Measurements from ENCODE around the gene PSME3IP1.

PSME3IP1 gene

DNA sequence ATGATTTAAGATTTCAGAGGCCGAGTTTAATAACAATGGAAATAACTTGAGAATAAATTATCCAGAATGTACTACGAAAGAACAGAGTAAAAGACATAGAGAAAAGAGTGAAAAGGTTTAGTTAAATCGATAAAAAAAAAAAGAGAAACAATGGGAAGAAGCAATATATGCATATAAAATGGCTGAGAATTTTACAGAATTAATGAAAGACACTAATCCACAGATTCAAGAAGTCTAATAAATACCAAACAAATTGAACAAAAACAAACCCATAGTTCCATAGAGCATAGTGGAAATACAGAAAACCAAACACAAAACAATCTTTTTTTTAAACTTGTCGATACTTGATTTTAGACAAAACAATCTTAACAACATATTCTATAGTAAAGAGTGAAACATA is 1.7 kb downstream of the PSME3IP1 start:
- peak overlapping the region; percentile 76 for H3K4me3 ChIP-seq (ENCODE audit: low read depth, low read length, poor library complexity, severe bottlenecking)
- no peak overlapping the region for H3K27ac ChIP-seq (ENCODE audit: low read depth, low read length, poor library complexity, severe bottlenecking)
- peak overlapping the region; percentile 92 for H3K9ac ChIP-seq (ENCODE audit: low read length)

DNA sequence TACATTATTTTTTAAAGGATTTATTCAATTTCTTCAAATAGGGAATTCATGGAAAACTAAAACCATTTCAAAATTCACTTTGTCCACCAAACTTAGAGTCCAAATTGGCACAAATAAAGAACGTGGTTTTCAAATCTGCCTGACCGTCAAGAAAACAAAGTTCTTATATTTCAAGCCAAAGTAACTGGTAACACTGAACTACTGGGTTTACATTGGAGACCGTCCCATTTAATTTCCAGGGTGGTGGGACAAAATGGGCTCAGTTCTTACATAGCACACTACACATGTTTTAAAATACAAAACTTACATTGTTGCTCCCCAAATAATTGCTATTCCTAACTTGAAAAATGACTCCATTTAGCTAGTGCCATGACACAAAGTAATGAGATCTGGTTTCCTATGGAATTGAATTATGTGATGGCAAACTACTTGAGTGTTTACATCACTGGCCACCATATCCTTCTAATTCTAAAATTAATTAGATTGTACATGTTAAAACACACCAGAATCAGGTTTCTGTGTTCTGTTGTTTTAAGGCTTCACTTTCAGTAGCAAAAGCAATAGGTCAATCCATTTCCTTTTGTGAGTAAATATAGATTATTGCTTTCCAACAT is 6.5 kb downstream of the PSME3IP1 start:
- no peak for TF ChIP-seq EZH2 (IDR thresholded peaks at IDR 0.05; ENCODE audit: borderline replicate concordance, low read length)
- TF ChIP-seq, protein P1, sequence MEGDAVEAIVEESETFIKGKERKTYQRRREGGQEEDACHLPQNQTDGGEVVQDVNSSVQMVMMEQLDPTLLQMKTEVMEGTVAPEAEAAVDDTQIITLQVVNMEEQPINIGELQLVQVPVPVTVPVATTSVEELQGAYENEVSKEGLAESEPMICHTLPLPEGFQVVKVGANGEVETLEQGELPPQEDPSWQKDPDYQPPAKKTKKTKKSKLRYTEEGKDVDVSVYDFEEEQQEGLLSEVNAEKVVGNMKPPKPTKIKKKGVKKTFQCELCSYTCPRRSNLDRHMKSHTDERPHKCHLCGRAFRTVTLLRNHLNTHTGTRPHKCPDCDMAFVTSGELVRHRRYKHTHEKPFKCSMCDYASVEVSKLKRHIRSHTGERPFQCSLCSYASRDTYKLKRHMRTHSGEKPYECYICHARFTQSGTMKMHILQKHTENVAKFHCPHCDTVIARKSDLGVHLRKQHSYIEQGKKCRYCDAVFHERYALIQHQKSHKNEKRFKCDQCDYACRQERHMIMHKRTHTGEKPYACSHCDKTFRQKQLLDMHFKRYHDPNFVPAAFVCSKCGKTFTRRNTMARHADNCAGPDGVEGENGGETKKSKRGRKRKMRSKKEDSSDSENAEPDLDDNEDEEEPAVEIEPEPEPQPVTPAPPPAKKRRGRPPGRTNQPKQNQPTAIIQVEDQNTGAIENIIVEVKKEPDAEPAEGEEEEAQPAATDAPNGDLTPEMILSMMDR (IDR thresholded peaks at IDR 0.05; ENCODE audit: low read length) = no peak
- Histone ChIP-seq H3K9me3 (ENCODE audit: low read length) (no peaks in the 10 kb centered on the region), H2AFZ (ENCODE audit: low read length) (no peak overlapping the region), H3K9ac (ENCODE audit: low read length) (no peak overlapping the region), H3K4me1 (ENCODE audit: insufficient read depth, low read length, severe bottlenecking) (peaks cover 11% of the 10 kb centered on the region), H3K4me3 (ENCODE audit: low read depth, low read length, poor library complexity, severe bottlenecking) (no peak overlapping the region), H3K27me3 (ENCODE audit: insufficient read depth, low read length) (no peaks in the 10 kb centered on the region), H3F3A (ENCODE audit: insufficient read depth, low read length) (no peaks in the 10 kb centered on the region), H3K9me2 (ENCODE audit: low read depth, low read length) (no peaks in the 10 kb centered on the region), H4K20me1 (ENCODE audit: insufficient read depth, low read length) (no peaks in the 10 kb centered on the region), H3K36me3 (ENCODE audit: insufficient read depth, low read length) (no peaks in the 10 kb centered on the region), H3K79me2 (ENCODE audit: insufficient read depth, low read length) (peaks cover 57% of the 10 kb centered on the region), H3K27ac (ENCODE audit: low read depth, low read length, poor library complexity, severe bottlenecking) (no peak overlapping the region), H3K4me2 (ENCODE audit: low read length) (no peak overlapping the region)

More for the DNA sequence above, 1.7 kb downstream of the PSME3IP1 start:
- no peaks in the 10 kb centered on the region for H3K27me3 ChIP-seq (ENCODE audit: insufficient read depth, low read length)
- TF ChIP-seq, protein P1 (IDR thresholded peaks at IDR 0.05; ENCODE audit: low read length) = no peak
- TF ChIP-seq EZH2 (IDR thresholded peaks at IDR 0.05; ENCODE audit: borderline replicate concordance, low read length) = no peak
- no peaks in the 10 kb centered on the region for H3K9me3 ChIP-seq (ENCODE audit: low read length)
- no peaks in the 10 kb centered on the region for H3K36me3 ChIP-seq (ENCODE audit: insufficient read depth, low read length)
- no peaks in the 10 kb centered on the region for H3K9me2 ChIP-seq (ENCODE audit: low read depth, low read length)
- no peak overlapping the region for H2AFZ ChIP-seq (ENCODE audit: low read length)
- no peaks in the 10 kb centered on the region for H4K20me1 ChIP-seq (ENCODE audit: insufficient read depth, low read length)
- H3K4me2 ChIP-seq (ENCODE audit: low read length) = peak overlapping the region; percentile 98
- peaks cover 78% of the 10 kb centered on the region for H3K79me2 ChIP-seq (ENCODE audit: insufficient read depth, low read length)
- no peaks in the 10 kb centered on the region for H3F3A ChIP-seq (ENCODE audit: insufficient read depth, low read length)
- H3K4me1 ChIP-seq (ENCODE audit: insufficient read depth, low read length, severe bottlenecking) = peaks cover 30% of the 10 kb centered on the region

DNA sequence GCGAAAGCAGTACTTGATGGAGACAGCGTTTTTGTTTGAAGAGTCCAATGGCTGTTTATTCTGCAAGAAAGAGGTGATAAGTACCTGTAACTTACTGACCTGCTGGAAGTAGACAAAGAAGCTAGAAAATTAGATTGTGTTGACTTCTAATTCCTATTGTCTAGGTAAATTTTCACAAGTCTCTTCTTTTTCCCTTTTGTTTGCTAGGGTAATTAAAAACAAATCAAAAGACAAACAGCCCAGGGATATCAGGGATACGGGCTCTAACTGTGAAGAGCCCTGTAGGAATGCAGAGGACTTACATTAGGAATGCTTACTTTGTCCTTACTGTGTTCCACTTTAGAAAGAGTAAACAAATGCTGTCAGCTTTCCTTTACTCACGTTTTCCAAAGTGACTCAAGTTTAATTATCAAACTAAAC is 7.0 kb downstream of the PSME3IP1 start:
- H3K79me2 ChIP-seq (ENCODE audit: insufficient read depth, low read length) = peaks cover 52% of the 10 kb centered on the region
- peaks cover 6% of the 10 kb centered on the region for H3K4me1 ChIP-seq (ENCODE audit: insufficient read depth, low read length, severe bottlenecking)
- H3K27me3 ChIP-seq (ENCODE audit: insufficient read depth, low read length) = no peaks in the 10 kb centered on the region
- H3K27ac ChIP-seq (ENCODE audit: low read depth, low read length, poor library complexity, severe bottlenecking) = no peak overlapping the region
- H3K4me3 ChIP-seq (ENCODE audit: low read depth, low read length, poor library complexity, severe bottlenecking) = no peak overlapping the region
- no peak overlapping the region for H3K9ac ChIP-seq (ENCODE audit: low read length)
- no peaks in the 10 kb centered on the region for H3K9me3 ChIP-seq (ENCODE audit: low read length)
- H3F3A ChIP-seq (ENCODE audit: insufficient read depth, low read length) = no peaks in the 10 kb centered on the region
- H3K4me2 ChIP-seq (ENCODE audit: low read length) = no peak overlapping the region
- no peaks in the 10 kb centered on the region for H4K20me1 ChIP-seq (ENCODE audit: insufficient read depth, low read length)
- no peak overlapping the region for H2AFZ ChIP-seq (ENCODE audit: low read length)
- TF ChIP-seq, protein P1 (IDR thresholded peaks at IDR 0.05; ENCODE audit: low read length) = no peak
- no peak for TF ChIP-seq EZH2 (IDR thresholded peaks at IDR 0.05; ENCODE audit: borderline replicate concordance, low read length)
- 0 out of 2 replicates have a peak, but pooled peaks cover under 1% of the 10 kb centered on the region for H3K36me3 ChIP-seq (ENCODE audit: insufficient read depth, low read length)
- H3K9me2 ChIP-seq (ENCODE audit: low read depth, low read length) = no peaks in the 10 kb centered on the region

Measured in OCI-LY1 (cell line).